ENCODE measurements around the gene BEST2. TPM values are rescaled to one million over a fixed set of nuclear protein-coding genes. Genes with fewer than 3 reads are reported as not detected.

Gene BEST2
- polyA plus RNA-seq, 4 donors, result 0.13 to 0.14 TPM; not detected in 2

DNA sequence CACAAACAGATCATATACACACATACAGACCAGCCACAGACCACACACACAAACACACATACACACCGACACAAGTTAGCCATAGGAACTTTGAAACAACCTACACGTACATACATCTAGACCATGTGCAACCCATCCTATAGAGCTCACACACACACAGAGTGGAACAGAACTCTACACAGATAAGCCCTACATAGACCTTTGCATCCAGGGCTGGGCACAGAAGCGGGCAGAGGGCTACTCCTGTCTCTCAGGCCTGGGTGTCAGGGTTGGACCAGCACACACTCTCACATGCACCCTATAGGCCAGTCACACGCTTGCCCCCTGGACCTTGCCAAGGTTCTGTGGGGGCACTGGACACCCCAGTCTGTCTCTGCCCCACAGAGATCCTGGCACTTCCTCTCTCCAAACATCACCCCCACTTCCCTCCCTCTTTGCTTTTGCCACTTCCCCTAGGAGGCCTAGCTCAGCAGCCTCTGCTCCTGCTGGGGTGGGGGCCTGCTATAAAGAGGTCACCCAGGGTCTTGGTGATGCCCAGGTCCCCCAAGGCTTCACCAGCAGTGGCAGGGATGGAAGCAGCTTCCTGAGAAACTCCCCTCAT lies 33.9 kb downstream of the BEST2 start:
- no peak for DNase-seq (ENCODE audit: low read depth in 4 of 4, low spot score in 2 of 4)

GRCh38 chr19:12786141-12786870 lies 34.7 kb downstream of the BEST2 start:
- no peak for DNase-seq (ENCODE audit: low read depth in 4 of 4, low spot score in 2 of 4)

GRCh38 chr19:12786952-12787351 lies 35.4 kb downstream of the BEST2 start:
- no peak for DNase-seq (ENCODE audit: low read depth in 4 of 4, low spot score in 2 of 4)

GRCh38 chr19:12787458-12787857 lies 35.9 kb downstream of the BEST2 start:
- DNase-seq (ENCODE audit: low read depth in 4 of 4, low spot score in 2 of 4), result no peak

GRCh38 chr19:12788042-12788681 lies 36.6 kb downstream of the BEST2 start:
- no peak for DNase-seq (ENCODE audit: low read depth in 4 of 4, low spot score in 2 of 4)

DNA sequence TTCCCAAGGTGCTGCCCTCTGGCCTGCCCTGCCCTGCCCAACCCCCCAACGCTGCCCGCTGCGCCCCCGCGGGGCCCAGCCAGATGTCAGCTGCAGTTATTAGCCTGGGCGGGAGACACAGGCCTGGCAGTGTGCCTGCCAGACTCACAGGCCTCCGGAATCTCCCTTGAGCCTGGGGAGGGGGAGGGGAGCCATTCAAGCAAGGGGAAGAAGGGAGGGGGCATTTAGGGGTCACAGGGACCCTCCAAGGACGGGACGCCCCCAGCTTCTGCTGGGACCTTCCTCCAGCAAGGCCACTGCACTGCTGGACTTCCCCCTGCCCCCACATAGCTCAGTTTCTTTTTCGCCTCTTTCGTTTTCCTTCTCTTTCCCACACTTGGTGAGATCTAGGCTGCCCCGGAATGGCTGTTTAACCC lies 37.1 kb downstream of the BEST2 start:
- no peak for DNase-seq (ENCODE audit: low read depth in 4 of 4, low spot score in 2 of 4)

- no peak for DNase-seq (ENCODE audit: low read depth in 4 of 4, low spot score in 2 of 4)
These were observed 37.7 kb downstream of the BEST2 start for GRCh38 chr19:12789098-12789903.

DNA sequence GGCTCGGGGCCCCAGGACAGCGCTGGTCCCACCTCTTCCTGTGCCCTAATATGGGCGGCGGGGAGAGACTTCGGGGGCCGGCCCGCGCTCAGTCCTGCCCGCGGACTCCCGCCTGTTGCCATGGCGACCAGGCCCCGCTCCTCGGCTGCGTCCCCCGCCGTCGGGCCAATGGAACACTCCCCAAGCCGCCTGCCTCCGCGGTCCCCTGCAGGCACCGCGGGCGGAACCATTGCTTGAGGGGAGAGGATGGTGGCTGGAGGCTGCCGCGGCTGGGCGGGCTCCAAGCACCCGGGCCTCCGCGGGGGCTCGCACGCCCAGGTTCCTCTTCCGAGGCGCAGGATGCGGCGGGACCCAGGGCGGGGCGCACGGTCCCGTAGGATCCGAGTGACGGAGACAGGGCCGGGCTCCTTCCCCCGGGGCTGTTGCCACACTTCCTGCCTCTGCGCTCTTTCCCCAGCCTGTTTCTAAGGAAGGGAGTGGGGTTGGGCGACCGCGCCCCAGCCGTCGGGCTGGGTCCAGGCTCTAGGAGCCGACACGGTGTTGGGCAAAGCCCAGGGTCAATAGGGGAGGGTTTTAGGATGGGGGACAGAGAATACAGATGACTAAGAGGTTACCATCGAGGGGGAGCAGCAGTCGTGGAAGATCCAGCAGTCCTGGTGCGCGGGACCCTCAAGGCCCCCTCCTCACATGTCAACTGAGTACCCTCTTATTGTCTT lies 38.5 kb downstream of the BEST2 start:
- peak in 3 of 4 donors; percentile 82 to 89 (median 88) for DNase-seq (ENCODE audit: low read depth in 4 of 4, low spot score in 2 of 4)

- DNase-seq (ENCODE audit: low read depth in 4 of 4, low spot score in 2 of 4), result no peak
These were observed 39.2 kb downstream of the BEST2 start for GRCh38 chr19:12790628-12791344.

DNA sequence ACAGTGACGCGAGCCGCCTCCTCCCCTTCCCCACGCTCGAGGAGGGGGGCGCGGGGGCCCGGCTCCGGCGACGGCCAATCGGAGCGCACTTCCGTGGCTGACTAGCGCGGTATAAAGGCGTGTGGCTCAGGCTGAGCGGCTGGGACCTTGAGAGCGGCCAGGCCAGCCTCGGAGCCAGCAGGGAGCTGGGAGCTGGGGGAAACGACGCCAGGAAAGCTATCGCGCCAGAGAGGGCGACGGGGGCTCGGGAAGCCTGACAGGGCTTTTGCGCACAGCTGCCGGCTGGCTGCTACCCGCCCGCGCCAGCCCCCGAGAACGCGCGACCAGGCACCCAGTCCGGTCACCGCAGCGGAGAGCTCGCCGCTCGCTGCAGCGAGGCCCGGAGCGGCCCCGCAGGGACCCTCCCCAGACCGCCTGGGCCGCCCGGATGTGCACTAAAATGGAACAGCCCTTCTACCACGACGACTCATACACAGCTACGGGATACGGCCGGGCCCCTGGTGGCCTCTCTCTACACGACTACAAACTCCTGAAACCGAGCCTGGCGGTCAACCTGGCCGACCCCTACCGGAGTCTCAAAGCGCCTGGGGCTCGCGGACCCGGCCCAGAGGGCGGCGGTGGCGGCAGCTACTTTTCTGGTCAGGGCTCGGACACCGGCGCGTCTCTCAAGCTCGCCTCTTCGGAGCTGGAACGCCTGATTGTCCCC lies 39.9 kb downstream of the BEST2 start, which contains the start of gene JUNB:
Gene JUNB (plus strand): TSS at position 142 of the 706 bp plus-strand sequence. CDS start 286 bp downstream, at position 428.
- peak in 2 of 4 donors; percentile 85 to 88 for DNase-seq (ENCODE audit: low read depth in 4 of 4, low spot score in 2 of 4)

DNA sequence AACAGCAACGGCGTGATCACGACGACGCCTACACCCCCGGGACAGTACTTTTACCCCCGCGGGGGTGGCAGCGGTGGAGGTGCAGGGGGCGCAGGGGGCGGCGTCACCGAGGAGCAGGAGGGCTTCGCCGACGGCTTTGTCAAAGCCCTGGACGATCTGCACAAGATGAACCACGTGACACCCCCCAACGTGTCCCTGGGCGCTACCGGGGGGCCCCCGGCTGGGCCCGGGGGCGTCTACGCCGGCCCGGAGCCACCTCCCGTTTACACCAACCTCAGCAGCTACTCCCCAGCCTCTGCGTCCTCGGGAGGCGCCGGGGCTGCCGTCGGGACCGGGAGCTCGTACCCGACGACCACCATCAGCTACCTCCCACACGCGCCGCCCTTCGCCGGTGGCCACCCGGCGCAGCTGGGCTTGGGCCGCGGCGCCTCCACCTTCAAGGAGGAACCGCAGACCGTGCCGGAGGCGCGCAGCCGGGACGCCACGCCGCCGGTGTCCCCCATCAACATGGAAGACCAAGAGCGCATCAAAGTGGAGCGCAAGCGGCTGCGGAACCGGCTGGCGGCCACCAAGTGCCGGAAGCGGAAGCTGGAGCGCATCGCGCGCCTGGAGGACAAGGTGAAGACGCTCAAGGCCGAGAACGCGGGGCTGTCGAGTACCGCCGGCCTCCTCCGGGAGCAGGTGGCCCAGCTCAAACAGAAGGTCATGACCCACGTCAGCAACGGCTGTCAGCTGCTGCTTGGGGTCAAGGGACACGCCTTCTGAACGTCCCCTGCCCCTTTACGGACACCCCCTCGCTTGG lies 40.7 kb downstream of the BEST2 start:
- no peak for DNase-seq (ENCODE audit: low read depth in 4 of 4, low spot score in 2 of 4)

DNA sequence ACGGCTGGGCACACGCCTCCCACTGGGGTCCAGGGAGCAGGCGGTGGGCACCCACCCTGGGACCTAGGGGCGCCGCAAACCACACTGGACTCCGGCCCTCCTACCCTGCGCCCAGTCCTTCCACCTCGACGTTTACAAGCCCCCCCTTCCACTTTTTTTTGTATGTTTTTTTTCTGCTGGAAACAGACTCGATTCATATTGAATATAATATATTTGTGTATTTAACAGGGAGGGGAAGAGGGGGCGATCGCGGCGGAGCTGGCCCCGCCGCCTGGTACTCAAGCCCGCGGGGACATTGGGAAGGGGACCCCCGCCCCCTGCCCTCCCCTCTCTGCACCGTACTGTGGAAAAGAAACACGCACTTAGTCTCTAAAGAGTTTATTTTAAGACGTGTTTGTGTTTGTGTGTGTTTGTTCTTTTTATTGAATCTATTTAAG lies 41.3 kb downstream of the BEST2 start:
- no peak for DNase-seq (ENCODE audit: low read depth in 4 of 4, low spot score in 2 of 4)

DNA sequence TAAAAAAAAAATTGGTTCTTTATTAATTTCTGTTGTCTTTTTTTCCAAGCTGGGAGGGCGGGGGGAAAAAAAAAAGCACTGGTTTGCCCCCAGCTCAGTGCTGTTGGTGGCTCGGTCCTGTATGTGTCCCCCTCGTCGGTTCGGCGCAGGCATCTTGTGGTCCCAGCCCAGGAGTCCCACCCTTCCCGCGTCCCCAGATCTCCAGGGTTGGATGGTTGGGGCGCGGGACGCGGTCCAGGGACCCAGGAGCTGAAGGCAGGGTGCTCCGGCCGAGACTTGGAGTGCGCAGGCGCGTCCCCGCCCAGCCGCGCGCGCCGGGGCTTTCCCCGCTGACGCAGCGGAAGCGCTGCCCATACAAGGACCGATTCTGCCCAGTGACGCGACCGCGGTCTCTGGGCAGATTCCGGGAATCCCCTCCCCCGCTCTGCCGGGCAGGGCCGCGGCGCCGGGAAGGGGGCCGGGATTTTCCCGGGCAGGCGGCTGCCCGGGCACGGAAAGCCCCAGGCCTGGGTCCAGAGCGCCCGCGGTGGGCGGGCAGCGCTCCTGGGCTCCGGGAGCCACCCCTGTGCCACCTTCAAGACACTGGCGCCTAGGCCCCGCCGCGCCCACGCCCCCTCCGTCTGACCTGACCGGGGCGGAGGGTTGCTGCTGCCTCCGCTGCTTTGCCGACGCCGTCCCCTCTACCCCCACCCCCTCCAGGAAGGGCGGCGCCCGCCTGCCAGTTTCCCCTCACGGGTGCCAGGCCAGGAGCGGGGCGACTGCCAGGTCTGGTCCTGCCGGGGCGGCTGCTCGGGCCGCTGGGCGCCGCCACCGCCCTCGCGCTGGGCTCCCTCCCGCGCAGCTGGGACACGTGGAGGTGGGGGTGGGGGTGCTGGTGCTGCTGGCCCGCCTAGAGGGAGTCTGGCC lies 42.0 kb downstream of the BEST2 start:
- peak in 1 of 4 donors; percentile 88 for DNase-seq (ENCODE audit: low read depth in 4 of 4, low spot score in 2 of 4)

- DNase-seq (ENCODE audit: low read depth in 4 of 4, low spot score in 2 of 4), result no peak
These were observed 42.8 kb downstream of the BEST2 start for GRCh38 chr19:12794196-12794941.

GRCh38 chr19:12794971-12795381 lies 43.4 kb downstream of the BEST2 start:
- no peak for DNase-seq (ENCODE audit: low read depth in 4 of 4, low spot score in 2 of 4)
